GM19193 (cell line): ENCODE results near the gene MYO1B.

Experiments used
- POLR2A ChIP-seq: IDR thresholded peaks from 4 replicates; pipeline ENCODE4 v1.6.1; 2011; ENCODE audit not compliant: insufficient read depth, insufficient read length; ENCODE audit errors: extremely low read depth

The MYO1B gene

DNA sequence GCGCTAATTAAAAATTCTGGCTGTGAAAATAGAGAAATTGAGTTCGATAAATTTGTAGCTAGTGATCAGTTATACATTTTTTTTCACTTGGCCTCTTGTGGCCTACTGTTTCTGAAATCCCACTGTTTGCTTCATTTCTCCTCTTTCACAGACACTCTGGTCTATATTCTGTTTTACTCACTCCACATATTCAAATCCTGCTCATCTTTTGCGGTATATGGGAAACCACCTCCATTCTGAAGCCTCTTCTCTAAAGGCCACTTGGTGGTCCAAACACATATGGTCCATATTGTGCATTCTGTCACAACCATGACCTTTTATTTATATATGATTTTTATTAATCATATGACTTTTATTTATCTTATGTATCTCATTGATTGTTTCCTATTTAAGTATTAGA is 67.0 kb downstream of the MYO1B start:
- TF ChIP-seq POLR2A: no peak

DNA sequence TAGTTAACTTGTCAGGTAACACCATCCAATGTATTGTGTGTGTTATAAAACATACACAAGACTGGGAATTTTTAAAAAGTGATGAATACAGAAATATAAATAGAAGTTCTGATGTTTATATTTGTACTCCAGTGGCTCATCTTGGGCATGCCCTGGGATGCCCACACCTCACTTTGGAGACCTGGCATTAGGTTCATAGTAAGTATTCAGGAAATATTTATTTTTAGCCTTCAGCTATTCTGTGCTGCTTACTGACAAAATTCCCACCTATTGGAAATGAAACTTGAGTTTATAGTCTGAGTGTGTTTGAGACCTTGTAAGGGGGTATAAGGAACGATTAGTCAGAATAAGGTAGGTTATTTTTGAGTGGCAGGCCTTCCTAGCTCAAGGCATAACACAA is 67.5 kb downstream of the MYO1B start:
- TF ChIP-seq POLR2A: no peak

DNA sequence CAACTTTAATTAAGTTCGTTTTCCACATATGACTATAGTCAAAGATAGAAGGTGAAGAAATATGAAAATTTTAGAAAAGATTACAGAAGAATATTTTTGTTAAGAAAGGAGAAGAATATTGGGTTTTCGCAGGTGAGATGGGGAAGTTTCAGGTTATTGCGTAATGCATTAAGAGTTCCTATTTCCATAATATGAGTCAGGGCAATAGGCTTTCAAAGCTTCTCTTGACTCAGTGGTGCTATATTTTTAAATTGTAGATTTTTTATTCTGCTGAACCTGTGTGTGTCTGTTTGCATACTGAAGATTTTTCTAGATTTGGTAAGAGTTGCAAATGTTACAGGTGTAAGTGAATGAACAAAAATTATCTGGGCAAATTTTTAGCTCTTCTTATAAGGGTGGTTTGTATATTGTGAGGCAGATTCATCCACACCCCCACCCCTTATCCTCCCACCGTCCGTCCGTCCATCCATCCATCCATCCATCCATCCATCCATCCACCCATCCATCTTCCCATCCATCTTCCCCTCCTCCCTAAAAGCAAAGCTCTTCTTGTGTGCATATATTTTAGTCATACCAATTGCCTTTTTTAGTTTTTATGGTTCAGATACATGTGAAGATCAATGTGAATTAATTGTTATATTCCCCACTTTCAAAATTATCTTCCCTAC is 69.6 kb downstream of the MYO1B start:
- no peak for TF ChIP-seq POLR2A

DNA sequence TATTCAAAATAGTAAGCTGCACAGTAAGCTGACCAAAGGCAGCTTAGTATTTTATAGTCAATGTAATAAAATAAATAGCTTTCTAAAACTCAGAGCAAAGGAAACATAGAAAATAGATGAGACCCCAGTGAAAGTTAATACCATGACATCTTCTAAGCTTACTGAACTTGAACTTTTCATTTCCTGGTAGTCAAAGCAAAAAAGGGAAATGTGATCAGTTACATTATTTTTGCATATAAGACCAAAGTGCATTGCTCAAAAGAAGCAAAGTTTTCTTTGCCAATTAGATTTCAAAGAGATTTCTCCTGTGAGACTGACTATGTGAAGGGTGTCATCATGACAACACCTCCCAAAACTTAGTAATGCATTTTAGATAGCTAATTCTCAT is 70.2 kb downstream of the MYO1B start:
- no peak for TF ChIP-seq POLR2A

DNA sequence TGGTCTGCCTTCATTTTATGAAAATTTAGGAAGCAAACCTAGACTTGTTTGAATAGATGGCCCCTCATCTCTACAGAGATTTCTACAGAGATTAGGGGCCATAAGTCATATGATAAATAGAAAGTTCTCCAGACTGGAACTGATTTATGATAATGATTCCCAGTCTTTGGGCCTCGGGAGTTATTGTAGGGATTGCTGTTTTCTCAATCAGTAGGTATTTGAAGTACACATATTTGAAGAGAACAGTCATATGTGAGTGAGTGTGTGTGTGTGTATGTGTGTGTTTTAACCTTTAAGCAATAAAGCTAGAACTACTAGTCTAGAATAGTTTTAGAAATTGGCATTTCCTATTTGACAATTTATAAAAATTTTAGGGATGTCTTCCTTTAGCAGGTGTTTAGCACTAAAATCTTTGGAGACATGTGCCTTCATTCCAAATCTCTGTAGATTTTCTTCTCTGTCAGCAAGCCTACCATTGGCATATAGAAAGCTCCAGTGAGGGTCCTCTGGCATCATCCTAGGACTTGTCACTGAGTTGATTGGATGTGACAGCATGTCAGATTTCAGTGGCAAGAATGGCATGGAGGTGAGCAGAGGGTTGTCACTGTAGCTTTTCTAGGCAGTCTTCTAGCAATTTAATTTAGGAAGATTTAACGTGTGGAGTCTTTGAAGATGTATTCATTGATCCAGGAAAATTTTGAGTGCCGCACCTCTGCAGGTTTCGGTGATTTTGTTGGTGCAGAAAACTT is 71.2 kb downstream of the MYO1B start:
- TF ChIP-seq POLR2A: no peak

DNA sequence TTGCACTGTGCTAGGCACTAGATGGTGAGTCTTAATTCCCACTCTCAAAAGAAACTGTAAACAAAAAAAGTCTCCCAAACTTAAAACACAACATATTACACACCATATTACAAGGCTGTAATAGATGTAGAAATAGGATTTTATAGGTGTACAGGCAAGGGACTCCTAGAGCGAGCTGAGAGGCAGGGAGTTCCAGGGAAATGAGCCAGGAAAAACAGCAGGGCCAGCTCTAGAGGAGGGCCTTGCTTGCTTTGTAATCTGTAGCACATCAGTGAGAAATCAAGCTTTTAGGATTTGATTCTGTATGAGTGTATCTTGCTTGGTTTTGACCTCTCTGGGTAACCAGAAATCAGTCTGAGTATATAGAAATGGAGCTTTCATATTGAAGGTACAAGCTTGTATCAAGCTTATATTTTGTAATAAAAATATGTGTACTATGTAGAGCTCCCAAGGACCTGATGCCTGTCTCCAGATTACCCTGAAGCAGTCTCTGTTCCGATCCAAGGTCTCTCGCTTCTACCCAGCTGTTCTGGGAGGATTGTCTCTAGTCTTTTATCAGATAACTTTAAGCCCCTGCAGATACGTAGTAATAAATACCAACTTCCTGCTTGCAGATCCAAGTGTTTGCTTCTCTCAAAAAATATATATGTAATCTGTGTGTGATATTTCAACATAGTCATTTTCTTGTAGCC is 73.0 kb downstream of the MYO1B start:
- no peak for TF ChIP-seq POLR2A

DNA sequence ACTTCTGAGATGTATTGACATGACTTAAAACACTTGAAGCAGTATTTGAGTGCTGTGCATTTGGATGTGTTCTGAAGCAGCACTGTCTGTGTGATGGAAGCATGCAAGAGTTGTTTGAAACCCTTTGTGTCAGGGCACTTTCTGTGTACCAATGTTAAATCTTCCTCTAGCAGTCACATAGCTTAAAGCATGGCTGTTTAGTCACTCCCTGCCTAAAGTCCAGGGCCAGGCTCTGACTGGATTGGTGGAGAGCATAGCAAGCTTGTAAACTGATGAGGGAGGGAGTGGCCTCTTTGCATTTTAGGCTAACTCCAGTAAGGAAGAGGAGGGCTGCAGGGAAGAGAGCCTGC is 73.5 kb downstream of the MYO1B start:
- TF ChIP-seq POLR2A: no peak

DNA sequence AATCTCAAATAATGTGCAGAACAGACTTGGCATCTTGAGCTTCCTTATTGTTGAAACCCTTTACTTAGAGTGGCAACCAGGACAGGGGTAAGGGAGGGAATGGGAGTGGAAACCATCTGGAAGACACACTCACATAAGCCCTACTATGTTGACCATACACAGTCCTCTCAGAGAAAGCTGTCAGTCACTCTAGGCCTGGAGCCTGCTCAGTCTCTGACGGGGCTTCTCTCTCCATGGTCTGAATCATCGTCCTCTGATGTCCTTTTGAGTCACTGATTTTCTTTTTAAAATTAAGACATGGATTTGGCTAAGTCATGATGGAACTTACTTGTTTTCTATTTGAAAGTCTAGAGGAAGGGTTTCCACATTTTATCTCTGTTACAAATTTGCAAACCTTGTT is 74.0 kb downstream of the MYO1B start:
- no peak for TF ChIP-seq POLR2A

DNA sequence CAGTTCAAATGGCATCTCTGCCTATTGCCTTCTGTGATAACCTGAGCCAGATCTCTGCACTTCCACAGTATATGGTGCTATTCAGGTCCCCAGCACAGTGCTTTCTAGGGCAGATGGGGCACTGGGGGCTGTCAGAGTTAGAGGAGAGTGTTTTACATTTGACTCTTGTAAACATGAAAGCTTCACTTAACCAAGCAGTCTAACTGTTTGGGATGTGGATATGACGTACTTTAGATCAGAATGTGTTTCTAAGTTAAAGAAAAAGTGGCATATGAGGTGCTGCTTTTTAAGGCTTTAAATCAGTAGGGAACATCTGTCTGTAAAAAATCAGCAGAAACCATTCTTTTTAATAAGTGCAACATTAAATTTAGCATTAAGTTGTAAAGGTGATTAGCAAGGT is 75.7 kb downstream of the MYO1B start:
- no peak for TF ChIP-seq POLR2A

DNA sequence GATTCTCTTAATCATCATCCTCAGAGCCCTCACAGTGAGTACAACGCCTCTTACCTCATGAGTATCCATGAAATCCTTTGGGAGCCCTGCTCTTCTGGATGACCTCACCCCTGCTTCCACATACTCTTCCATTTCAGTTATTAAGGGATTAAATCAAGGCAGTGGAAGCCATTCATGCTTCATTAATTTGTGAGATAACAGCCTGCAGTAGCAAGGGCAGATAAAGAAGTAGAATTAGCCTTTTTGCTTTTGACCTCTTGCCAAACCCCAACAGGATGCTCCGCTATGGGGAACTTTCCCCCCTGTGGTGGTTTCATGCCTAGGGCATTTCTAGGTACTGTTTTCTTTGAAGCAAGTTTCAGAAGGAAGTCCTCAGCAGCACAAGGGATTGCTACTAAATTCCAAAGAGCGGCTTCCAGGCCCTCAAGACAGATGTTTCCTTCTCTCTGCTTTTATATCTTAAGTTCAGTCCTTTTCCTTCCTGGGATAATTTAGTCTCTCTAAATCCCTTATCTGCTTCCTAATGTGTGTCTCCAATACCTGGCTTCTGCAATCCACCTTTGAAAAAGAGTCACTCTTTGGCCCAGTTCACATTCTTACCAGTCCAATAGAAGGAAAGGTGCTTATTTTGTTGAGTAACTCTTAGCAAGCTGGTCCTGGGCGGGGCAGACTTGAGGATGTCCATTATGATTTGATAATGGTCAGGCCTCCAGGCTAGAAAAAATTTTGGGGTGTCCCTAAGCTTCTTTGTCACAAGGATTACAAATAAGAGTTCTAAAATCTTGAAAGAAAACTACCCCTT is 76.9 kb downstream of the MYO1B start:
- TF ChIP-seq POLR2A: no peak

DNA sequence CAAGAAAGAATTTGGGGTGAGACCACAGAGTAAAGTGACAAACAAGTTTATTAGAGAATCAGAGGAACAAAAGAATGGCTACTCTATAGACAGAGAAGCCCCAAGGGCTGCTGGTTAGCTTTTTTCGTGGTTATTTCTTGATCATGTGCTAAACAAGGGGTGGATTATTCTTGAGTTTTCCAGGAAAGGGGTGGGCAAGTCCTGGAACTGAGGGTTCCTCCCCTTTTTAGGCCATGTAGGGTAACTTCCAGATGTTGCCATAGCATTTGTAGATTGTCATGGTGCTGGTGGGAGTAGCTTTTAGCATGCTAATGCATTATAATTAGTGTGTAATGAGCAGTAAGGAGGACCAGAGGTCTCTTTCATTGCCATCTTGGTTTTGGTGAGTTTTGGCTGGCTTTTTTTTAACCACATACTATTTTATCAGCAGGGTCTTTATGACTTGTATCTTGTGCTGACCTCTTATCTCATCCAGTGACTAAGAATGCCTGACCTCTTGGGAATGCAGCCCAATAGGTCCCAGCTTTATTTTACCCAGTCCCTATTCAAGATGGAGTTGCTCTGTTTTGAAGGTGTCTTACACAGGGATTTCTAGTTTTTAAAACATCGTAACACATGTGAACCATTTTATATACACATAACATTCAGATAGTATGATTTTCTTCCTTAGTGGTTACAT is 77.8 kb downstream of the MYO1B start:
- TF ChIP-seq POLR2A: no peak

DNA sequence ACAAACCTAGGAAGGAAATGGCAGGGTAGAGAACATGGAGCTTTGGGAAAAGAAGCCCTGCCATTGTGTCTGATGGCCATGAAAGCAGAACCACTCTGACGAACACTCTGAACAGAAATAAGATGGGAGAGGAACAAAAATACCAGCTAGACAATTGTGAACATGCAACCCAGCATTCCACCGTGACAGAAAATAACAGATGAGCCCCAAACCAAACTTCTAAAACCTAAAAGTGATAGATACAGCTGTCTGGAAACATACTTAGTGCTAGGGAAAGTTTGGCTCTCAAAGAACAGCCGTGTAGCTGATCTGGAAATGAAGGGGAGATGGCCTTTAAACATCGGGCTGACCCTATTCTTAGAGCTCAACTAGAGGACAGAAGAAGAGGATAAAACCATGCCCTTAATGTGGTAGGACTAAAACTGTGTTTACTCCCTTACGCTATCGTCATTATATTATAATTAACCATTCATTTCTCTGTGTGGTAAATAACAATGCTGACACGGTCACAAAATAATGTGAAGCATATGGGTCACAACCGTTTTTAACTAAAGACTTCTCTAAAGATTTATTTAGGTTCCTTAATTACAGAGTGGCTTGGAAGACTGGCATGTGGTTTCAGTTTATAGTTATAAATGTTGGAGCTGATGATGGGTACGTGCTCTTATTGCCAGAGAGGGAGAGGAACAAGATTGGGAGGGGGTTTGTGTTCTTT is 80.6 kb downstream of the MYO1B start:
- no peak for TF ChIP-seq POLR2A

DNA sequence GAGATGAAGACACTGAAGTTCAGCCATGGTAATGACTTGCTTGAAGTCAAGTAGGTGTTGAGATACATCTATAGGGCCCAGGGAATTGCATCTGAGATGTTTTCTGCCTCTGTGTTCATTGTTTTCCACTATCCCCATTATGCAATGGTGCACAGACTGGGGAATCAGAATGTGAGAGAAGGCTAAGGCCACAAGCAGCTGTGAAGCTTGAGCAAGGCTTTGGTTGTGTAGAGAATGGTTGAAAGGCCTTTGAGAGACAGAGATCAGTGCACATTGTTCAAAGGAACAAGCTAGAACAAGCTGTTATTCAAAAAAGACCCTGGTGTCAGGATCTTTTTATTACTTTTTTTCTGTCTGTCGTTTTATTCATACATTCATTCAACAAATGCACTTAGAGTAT is 82.3 kb downstream of the MYO1B start:
- no peak for TF ChIP-seq POLR2A
